Measurements from ENCODE around the gene CREB3L1. TPM values are rescaled to one million over a fixed set of nuclear protein-coding genes. Genes with fewer than 3 reads are reported as not detected.

Gene CREB3L1
- total and polyA plus RNA-seq, 8 donors = 26.3 to 129 (median 49.0) TPM

DNA sequence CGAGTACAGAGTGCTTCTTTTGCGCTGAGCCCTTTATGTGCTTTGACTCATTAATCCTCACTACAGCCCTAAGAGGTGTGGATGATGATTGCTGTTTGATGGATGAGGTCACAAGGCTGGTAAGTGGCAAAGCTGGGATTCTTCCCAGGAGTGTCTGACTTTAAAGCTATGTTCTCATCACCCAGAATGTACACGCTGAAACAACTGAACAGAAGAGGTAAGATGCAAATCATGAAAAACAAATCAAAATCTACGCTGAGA is 37.7 kb upstream of the CREB3L1 start:
- intact Hi-C loops (cut with DNase I) = loop anchor here in 1 of 3 donors (5.0 kb wide), 1 partner anchor 58 kb away; no protein-coding TSS in a partner anchor

GRCh38 chr11:46240371-46240770 is 37.1 kb upstream of the CREB3L1 start:
- no peak for FAIRE-seq
- no peaks in the 10 kb centered on the region for H3K27me3 ChIP-seq
- H3K27ac ChIP-seq = no peak overlapping the region
- DNase-seq = no peak
- ATAC-seq = no peak
- no peaks in the 10 kb centered on the region for H3K9me3 ChIP-seq
- H3K4me1 ChIP-seq = peaks cover 0 to 13% (median 7%) of the 10 kb centered on the region in 3 donors
- 82 to 88% methylated on average over 2 of the region's 2 CpGs for WGBS, 2 donors
- TF ChIP-seq, protein P1, sequence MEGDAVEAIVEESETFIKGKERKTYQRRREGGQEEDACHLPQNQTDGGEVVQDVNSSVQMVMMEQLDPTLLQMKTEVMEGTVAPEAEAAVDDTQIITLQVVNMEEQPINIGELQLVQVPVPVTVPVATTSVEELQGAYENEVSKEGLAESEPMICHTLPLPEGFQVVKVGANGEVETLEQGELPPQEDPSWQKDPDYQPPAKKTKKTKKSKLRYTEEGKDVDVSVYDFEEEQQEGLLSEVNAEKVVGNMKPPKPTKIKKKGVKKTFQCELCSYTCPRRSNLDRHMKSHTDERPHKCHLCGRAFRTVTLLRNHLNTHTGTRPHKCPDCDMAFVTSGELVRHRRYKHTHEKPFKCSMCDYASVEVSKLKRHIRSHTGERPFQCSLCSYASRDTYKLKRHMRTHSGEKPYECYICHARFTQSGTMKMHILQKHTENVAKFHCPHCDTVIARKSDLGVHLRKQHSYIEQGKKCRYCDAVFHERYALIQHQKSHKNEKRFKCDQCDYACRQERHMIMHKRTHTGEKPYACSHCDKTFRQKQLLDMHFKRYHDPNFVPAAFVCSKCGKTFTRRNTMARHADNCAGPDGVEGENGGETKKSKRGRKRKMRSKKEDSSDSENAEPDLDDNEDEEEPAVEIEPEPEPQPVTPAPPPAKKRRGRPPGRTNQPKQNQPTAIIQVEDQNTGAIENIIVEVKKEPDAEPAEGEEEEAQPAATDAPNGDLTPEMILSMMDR (IDR thresholded peaks at IDR 0.05) = no peak
- no peak overlapping the region for H3K4me3 ChIP-seq
- H3K36me3 ChIP-seq = no peaks in the 10 kb centered on the region
- intact Hi-C loops (cut with DNase I) = no loop called here

More for the DNA sequence above, 37.7 kb upstream of the CREB3L1 start:
- H3K27me3 ChIP-seq = no peaks in the 10 kb centered on the region
- no peak for FAIRE-seq
- 34 to 36% methylated on average over 4 of the region's 4 CpGs for WGBS, 2 donors
- H3K36me3 ChIP-seq = no peaks in the 10 kb centered on the region
- TF ChIP-seq, protein P1 (IDR thresholded peaks at IDR 0.05) = no peak
- ATAC-seq = peak in 2 of 4 donors; percentile 5 to 18
- no peak overlapping the region for H3K27ac ChIP-seq
- H3K4me3 ChIP-seq = no peak overlapping the region
- DNase-seq = peak in 1 of 6 donors; percentile 50
- peaks cover 0 to 13% (median 7%) of the 10 kb centered on the region in 3 donors for H3K4me1 ChIP-seq
- no peaks in the 10 kb centered on the region for H3K9me3 ChIP-seq

DNA sequence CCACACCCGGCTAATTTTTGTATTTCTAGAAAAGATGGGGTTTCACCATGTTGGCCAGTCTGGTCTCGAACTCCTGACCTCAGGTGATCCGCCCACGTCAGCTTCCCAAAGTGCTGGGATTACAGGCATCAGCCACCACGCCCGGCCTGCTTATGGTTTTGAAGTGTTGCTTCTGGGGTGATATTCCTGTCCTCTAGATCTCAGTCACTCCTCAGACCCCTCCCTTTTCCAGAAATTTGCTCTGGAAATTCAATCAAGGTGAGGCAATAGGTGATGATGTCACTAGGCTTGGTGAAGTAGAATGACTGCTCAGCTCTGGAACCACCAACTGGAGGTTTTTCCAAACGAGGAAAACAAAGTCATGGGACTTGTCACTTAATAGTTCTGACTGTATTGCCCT is 36.6 kb upstream of the CREB3L1 start:
- FAIRE-seq (no peak), DNase-seq (no peak), ATAC-seq (no peak)
- TF ChIP-seq, protein P1 (IDR thresholded peaks at IDR 0.05) = no peak
- H3K4me1 ChIP-seq = peaks cover 0 to 13% (median 7%) of the 10 kb centered on the region in 3 donors
- no peak overlapping the region for H3K27ac ChIP-seq
- H3K36me3 ChIP-seq = no peaks in the 10 kb centered on the region
- H3K27me3 ChIP-seq = no peaks in the 10 kb centered on the region
- no peaks in the 10 kb centered on the region for H3K9me3 ChIP-seq
- H3K4me3 ChIP-seq = no peak overlapping the region
- WGBS, 2 donors = 85 to 88% methylated on average over 7 of the region's 7 CpGs
- intact Hi-C loops (cut with DNase I) = no loop called here

DNA sequence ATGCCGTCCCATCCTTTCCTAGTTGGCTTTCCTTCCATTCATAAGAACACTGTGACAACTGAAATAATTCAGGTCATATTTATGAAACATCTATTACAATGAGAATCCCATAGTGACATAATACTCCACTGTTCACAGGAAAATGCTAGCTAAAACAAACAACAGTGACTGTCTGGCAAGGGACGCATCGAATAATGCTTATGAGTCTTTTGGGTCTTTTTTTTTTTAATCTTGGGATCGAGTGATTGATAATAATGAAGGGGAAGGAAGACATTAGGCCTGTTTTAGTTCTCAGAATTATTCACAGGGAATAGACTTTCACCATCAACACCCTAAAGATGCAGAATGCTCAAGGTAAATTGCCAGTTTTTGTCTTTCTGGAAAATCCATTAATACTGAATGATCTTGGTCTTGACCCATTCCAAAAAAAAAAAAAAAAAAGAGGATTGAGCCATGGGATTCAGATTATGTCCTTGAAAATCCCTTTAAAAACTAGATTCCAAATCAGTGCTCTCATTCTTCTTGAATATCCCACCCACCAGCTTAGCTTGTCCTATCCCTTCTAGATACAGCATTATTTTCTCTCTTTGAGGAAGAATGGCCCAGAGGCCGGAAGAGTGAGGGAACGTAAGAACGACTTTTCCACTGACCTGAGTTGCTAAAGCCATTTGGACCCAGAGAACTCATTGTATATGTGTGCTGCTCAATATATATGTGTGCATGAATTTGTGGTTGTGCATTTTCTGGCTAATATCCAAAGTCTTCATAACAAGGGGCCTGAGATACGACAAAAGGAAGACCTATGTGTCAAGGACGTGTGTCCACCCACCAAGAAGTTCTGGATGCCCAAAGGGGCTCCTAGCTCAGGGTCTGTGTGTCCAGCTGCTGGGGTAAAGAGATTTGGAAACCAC is 35.2 kb upstream of the CREB3L1 start:
- Histone ChIP-seq H3K27ac (peak overlapping the region; percentile 42 to 84 (median 78)), H3K4me1 (peaks cover 0 to 13% (median 7%) of the 10 kb centered on the region in 3 donors), H3K9me3 (no peaks in the 10 kb centered on the region), H3K36me3 (no peaks in the 10 kb centered on the region), H3K27me3 (no peaks in the 10 kb centered on the region), H3K4me3 (peak overlapping the region in 2 of 4 donors; percentile 37 to 45)
- DNase-seq (no peak), FAIRE-seq (no peak), ATAC-seq (no peak)
- intact Hi-C loops (cut with DNase I) = no loop called here
- 80 to 85% methylated on average over 9 of the region's 9 CpGs for WGBS, 2 donors
- TF ChIP-seq, protein P1 (IDR thresholded peaks at IDR 0.05) = no peak
